ENCODE data around the gene SLCO3A1. TPM values are rescaled to one million over a fixed set of nuclear protein-coding genes. Genes with fewer than 3 reads are reported as not detected.

The SLCO3A1 gene
- total RNA-seq, 1 experiment from 2014 or later: 1.4 TPM

- no peak for DNase-seq
- Histone ChIP-seq H3K4me3 (ENCODE audit: insufficient read depth, low read depth, low read length) (no peak overlapping the region), H3K27me3 (ENCODE audit: control insufficient read depth, insufficient read depth, low read length) (peaks cover 2% of the 10 kb centered on the region), H3K36me3 (replicated peaks; ENCODE audit: control insufficient read depth, insufficient read depth, low read length) (no peaks in the 10 kb centered on the region)
Observed at GRCh38 chr15:92112180-92112579, 258.7 kb downstream of the SLCO3A1 start.

- no peak for DNase-seq
- H3K27me3 ChIP-seq (ENCODE audit: control insufficient read depth, insufficient read depth, low read length): peaks cover 2% of the 10 kb centered on the region
Observed at GRCh38 chr15:92112711-92113110, 259.2 kb downstream of the SLCO3A1 start.

GRCh38 chr15:92113832-92114231, 260.3 kb downstream of the SLCO3A1 start:
- Histone ChIP-seq H3K4me3 (ENCODE audit: insufficient read depth, low read depth, low read length) (no peak overlapping the region), H3K36me3 (replicated peaks; ENCODE audit: control insufficient read depth, insufficient read depth, low read length) (no peaks in the 10 kb centered on the region), H3K27me3 (ENCODE audit: control insufficient read depth, insufficient read depth, low read length) (peaks cover 2% of the 10 kb centered on the region)
- DNase-seq: no peak

More at GRCh38 chr15:92112711-92113110, 259.2 kb downstream of the SLCO3A1 start:
- Histone ChIP-seq H3K36me3 (replicated peaks; ENCODE audit: control insufficient read depth, insufficient read depth, low read length) (no peaks in the 10 kb centered on the region), H3K4me3 (ENCODE audit: insufficient read depth, low read depth, low read length) (no peak overlapping the region)

DNA sequence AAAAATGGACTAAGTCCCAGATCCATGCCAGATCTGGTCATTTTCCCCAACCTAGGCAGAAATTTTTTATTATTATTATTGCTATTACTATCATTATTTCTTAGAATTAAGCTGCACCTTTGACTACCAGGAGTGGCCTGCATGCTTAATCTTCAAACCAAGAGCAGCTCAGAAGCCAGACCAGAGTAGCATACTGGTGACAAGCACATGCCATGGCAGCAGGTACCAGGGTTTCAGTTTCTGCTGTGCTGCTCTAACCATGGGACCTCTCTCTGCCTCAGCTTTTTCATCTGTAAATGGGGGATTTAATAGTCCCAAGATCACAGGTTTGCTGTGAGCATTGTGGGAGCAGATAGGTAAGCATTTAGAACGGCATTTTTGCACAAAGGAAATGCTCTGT, 262.3 kb downstream of the SLCO3A1 start:
- H3K4me3 ChIP-seq (ENCODE audit: insufficient read depth, low read depth, low read length): no peak overlapping the region
- H3K27me3 ChIP-seq (ENCODE audit: control insufficient read depth, insufficient read depth, low read length): peaks cover 2% of the 10 kb centered on the region
- no peak for DNase-seq
- H3K36me3 ChIP-seq (replicated peaks; ENCODE audit: control insufficient read depth, insufficient read depth, low read length): no peaks in the 10 kb centered on the region

GRCh38 chr15:92116330-92116729, 262.8 kb downstream of the SLCO3A1 start:
- Histone ChIP-seq H3K36me3 (replicated peaks; ENCODE audit: control insufficient read depth, insufficient read depth, low read length) (no peaks in the 10 kb centered on the region), H3K4me3 (ENCODE audit: insufficient read depth, low read depth, low read length) (no peak overlapping the region), H3K27me3 (ENCODE audit: control insufficient read depth, insufficient read depth, low read length) (peaks cover 2% of the 10 kb centered on the region)
- DNase-seq: no peak

- no peaks in the 10 kb centered on the region for H3K36me3 ChIP-seq (replicated peaks; ENCODE audit: control insufficient read depth, insufficient read depth, low read length)
- peaks cover 2% of the 10 kb centered on the region for H3K27me3 ChIP-seq (ENCODE audit: control insufficient read depth, insufficient read depth, low read length)
- no peak overlapping the region for H3K4me3 ChIP-seq (ENCODE audit: insufficient read depth, low read depth, low read length)
- DNase-seq: no peak
Observed at GRCh38 chr15:92117261-92117731, 263.8 kb downstream of the SLCO3A1 start.

DNA sequence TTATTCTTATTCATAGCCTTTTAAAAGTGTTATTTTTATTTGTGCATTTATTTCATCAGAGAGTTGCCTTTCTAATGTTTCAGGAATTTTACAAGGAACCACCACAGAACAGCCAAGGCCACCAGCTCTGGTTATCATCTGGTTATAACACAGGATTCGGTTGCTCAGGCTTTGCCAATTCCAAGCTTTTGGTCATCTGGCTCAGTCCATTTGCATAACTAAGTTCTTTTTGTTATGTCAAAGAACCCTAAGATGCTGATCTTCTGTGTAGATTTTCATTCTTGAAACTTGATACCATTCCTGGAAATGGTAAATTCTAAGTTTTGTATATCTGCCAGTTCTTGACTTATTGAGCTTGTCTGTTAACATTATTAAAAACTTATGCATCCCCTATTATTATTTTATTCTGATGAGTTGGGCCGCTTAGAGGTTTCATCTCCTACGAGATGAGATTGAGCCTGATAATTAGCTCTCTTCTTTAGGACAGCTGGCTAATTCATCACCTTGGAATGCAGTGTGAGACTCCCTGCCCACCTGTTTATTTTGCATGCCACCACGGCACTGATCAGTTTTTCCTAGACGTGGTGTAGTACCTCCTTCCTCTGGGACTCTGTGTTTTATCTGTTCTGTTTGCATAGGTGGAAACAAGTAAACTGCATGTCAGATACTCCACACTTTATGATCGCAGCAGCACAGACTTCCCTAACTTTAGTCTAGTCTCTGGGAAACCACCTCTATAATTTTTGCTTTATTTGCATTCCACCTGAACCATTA, 264.8 kb downstream of the SLCO3A1 start:
- DNase-seq: peak; percentile 46
- Histone ChIP-seq H3K4me3 (ENCODE audit: insufficient read depth, low read depth, low read length) (no peak overlapping the region), H3K27me3 (ENCODE audit: control insufficient read depth, insufficient read depth, low read length) (peaks cover 2% of the 10 kb centered on the region; the same call in 1 of the 2 replicates), H3K36me3 (replicated peaks; ENCODE audit: control insufficient read depth, insufficient read depth, low read length) (no peaks in the 10 kb centered on the region)

GRCh38 chr15:92118936-92119325, 265.4 kb downstream of the SLCO3A1 start:
- DNase-seq: no peak
- H3K27me3 ChIP-seq (ENCODE audit: control insufficient read depth, insufficient read depth, low read length): peaks cover 2% of the 10 kb centered on the region; the same call in 1 of the 2 replicates
- no peak overlapping the region for H3K4me3 ChIP-seq (ENCODE audit: insufficient read depth, low read depth, low read length)
- H3K36me3 ChIP-seq (replicated peaks; ENCODE audit: control insufficient read depth, insufficient read depth, low read length): no peaks in the 10 kb centered on the region

GRCh38 chr15:92120094-92120795, 266.7 kb downstream of the SLCO3A1 start:
- no peaks in the 10 kb centered on the region for H3K36me3 ChIP-seq (replicated peaks; ENCODE audit: control insufficient read depth, insufficient read depth, low read length)
- H3K4me3 ChIP-seq (ENCODE audit: insufficient read depth, low read depth, low read length): no peak overlapping the region
- no peak for DNase-seq
- no peaks in the 10 kb centered on the region for H3K27me3 ChIP-seq (ENCODE audit: control insufficient read depth, insufficient read depth, low read length)

GRCh38 chr15:92121047-92121446, 267.5 kb downstream of the SLCO3A1 start:
- no peaks in the 10 kb centered on the region for H3K27me3 ChIP-seq (ENCODE audit: control insufficient read depth, insufficient read depth, low read length)
- H3K4me3 ChIP-seq (ENCODE audit: insufficient read depth, low read depth, low read length): no peak overlapping the region
- no peak for DNase-seq
- H3K36me3 ChIP-seq (replicated peaks; ENCODE audit: control insufficient read depth, insufficient read depth, low read length): no peaks in the 10 kb centered on the region

DNA sequence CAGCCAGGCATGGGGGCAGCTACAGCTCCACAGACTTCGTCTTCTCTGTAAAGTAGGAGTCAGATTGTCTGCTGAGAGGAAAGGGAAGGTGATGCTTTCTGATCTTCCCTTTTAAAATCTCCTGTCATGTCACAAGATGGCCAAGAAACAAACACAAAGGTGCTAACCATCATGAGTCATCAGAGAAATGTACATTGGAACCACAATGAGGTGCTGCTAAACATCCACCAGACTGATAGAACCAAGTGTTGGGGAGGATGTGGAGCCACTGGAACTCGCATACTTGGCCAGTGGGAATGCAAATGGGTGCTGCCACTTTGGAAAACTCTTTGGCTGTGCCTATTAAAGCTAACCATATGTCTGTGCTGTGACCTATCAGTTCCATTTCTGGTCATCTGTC, 268.8 kb downstream of the SLCO3A1 start:
- Histone ChIP-seq H3K36me3 (replicated peaks; ENCODE audit: control insufficient read depth, insufficient read depth, low read length) (no peaks in the 10 kb centered on the region), H3K4me3 (ENCODE audit: insufficient read depth, low read depth, low read length) (no peak overlapping the region), H3K27me3 (ENCODE audit: control insufficient read depth, insufficient read depth, low read length) (no peaks in the 10 kb centered on the region)
- DNase-seq: no peak

GRCh38 chr15:92123962-92124656, 270.6 kb downstream of the SLCO3A1 start:
- Histone ChIP-seq H3K36me3 (replicated peaks; ENCODE audit: control insufficient read depth, insufficient read depth, low read length) (no peaks in the 10 kb centered on the region), H3K27me3 (ENCODE audit: control insufficient read depth, insufficient read depth, low read length) (no peaks in the 10 kb centered on the region), H3K4me3 (ENCODE audit: insufficient read depth, low read depth, low read length) (no peak overlapping the region)
- peak; percentile 72 for DNase-seq

DNA sequence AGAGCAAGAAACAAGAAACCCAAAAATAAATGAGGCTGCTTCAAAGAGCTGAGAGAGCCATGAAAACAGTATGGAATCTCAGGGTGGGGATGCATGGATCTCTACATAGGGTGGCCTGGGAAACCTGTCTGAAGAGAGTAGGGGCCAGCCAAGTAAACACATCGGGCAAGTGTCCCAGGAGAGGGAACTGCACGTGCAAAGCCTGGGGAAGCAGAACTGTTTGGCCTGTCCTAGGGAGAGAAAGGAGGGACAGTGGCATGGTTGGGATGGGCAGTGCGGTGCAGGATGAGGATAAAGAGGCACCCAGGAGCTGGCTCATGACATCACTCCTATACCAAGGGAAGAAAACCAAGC, 271.1 kb downstream of the SLCO3A1 start:
- Histone ChIP-seq H3K27me3 (ENCODE audit: control insufficient read depth, insufficient read depth, low read length) (no peaks in the 10 kb centered on the region), H3K36me3 (replicated peaks; ENCODE audit: control insufficient read depth, insufficient read depth, low read length) (no peaks in the 10 kb centered on the region), H3K4me3 (ENCODE audit: insufficient read depth, low read depth, low read length) (no peak overlapping the region)
- no peak for DNase-seq

GRCh38 chr15:92128788-92129187, 275.3 kb downstream of the SLCO3A1 start:
- DNase-seq: no peak
- Histone ChIP-seq H3K36me3 (replicated peaks; ENCODE audit: control insufficient read depth, insufficient read depth, low read length) (no peaks in the 10 kb centered on the region), H3K4me3 (ENCODE audit: insufficient read depth, low read depth, low read length) (no peak overlapping the region)

DNA sequence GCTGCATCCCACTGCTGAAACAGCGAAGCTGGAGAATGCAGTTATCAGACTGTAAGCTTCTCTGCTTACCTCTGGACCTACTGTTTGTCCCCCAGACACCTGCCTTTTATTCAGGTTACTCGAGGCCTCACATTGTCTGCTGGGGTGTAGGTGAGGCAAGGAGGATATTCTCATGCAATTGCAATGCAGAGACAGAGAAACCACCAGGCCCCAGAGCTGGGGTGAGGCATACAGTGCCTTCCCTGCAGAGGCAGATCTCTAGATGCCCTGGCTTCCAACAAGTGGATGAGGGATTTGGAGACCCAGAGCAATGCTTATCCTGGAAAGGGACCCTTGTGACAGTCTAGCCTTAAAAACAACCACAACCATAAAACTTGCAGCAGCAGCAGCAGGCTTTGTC, 276.7 kb downstream of the SLCO3A1 start:
- Histone ChIP-seq H3K4me3 (ENCODE audit: insufficient read depth, low read depth, low read length) (no peak overlapping the region), H3K36me3 (replicated peaks; ENCODE audit: control insufficient read depth, insufficient read depth, low read length) (no peaks in the 10 kb centered on the region), H3K27me3 (ENCODE audit: control insufficient read depth, insufficient read depth, low read length) (no peaks in the 10 kb centered on the region)
- DNase-seq: no peak

More at GRCh38 chr15:92128788-92129187, 275.3 kb downstream of the SLCO3A1 start:
- H3K27me3 ChIP-seq (ENCODE audit: control insufficient read depth, insufficient read depth, low read length): no peaks in the 10 kb centered on the region
